ENCODE data around the gene MON2.

The MON2 gene

DNA sequence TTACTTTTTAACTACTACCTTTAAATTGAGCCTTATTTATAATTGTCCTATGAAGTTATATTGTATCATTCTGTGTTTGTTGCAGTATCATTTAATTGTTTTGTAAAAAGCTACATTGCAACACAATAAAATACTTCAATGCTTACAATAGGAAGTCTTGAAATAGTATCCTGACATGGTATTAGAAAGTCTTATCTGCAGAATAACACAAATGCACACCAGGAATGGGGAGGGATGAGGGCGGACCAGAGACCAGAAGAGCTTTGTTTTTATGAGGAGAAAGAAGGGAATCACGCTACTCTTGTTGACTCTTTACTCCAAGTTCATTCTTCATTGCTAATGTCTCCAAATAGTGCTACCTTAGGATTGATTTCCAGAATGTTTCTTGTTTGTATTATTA, 120.2 kb downstream of the MON2 start:
- no peaks in the 10 kb centered on the region for H3K9me3 ChIP-seq (ENCODE audit: control insufficient read depth, insufficient read depth, low read depth, low read length)
- no peak overlapping the region for H3K4me3 ChIP-seq (ENCODE audit: low read depth, low read length)
- no peaks in the 10 kb centered on the region for H3K36me3 ChIP-seq (ENCODE audit: control insufficient read depth, insufficient read depth, low read length)
- H3K9ac ChIP-seq (ENCODE audit: low read length) = no peak overlapping the region
- no peaks in the 10 kb centered on the region for H3K27me3 ChIP-seq (ENCODE audit: control insufficient read depth, insufficient read depth, low read length)
- H3K27ac ChIP-seq (ENCODE audit: low read depth, low read length) = no peak overlapping the region
- H3K4me1 ChIP-seq (ENCODE audit: control insufficient read depth, insufficient read depth, low read length) = peaks cover 12% of the 10 kb centered on the region

DNA sequence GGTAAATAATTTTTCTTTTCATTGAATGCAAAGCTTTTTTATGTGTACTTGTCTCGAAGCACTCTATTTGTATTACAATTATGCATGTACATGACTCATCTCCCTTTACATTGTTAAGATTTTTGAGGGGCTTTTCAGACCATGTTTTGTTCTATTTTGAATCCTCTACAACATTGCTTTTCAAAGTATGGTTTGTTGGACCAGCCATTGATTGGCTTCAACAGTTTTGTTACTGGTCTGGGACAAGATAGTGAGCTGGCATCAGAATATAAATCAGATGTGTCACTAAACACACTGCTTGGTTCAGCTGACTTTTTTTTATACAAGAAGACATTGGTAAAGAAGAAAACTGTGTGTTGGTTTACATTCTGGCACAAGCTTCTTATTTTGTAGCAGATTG, 122.3 kb downstream of the MON2 start:
- no peaks in the 10 kb centered on the region for H3K27me3 ChIP-seq (ENCODE audit: control insufficient read depth, insufficient read depth, low read length)
- no peak overlapping the region for H3K4me3 ChIP-seq (ENCODE audit: low read depth, low read length)
- no peaks in the 10 kb centered on the region for H3K9me3 ChIP-seq (ENCODE audit: control insufficient read depth, insufficient read depth, low read depth, low read length)
- H3K27ac ChIP-seq (ENCODE audit: low read depth, low read length) = 0 out of 2 replicates have a peak overlapping the region, but pooled peaks have one; percentile 62
- H3K4me1 ChIP-seq (ENCODE audit: control insufficient read depth, insufficient read depth, low read length) = peaks cover 8% of the 10 kb centered on the region; the same call in 1 of the 2 replicates
- H3K9ac ChIP-seq (ENCODE audit: low read length) = no peak overlapping the region
- 0 out of 2 replicates have a peak, but pooled peaks cover 3% of the 10 kb centered on the region for H3K36me3 ChIP-seq (ENCODE audit: control insufficient read depth, insufficient read depth, low read length)

DNA sequence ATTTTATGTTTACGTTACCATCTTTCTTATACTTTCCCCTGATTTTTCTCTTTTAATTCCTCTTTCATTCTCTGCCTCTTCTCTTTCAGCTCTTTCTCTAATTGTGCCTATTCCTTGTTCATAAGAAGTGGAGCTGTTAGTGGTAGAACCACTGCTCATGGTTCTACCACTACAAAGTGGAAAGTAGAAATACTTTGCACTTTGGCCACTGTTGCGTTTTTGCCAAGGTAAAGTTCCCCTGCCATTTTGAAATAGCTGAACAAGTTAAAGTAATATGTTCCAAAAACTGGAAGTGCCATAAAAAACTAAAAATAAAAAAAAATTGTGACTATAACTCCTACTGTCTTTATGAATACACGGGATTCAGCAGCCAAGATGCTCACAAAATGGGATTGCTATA, 130.6 kb downstream of the MON2 start:
- H3K4me1 ChIP-seq (ENCODE audit: control insufficient read depth, insufficient read depth, low read length) = peaks cover 18% of the 10 kb centered on the region
- 0 out of 2 replicates have a peak, but pooled peaks cover 3% of the 10 kb centered on the region for H3K36me3 ChIP-seq (ENCODE audit: control insufficient read depth, insufficient read depth, low read length)
- no peak overlapping the region for H3K4me3 ChIP-seq (ENCODE audit: low read depth, low read length)
- H3K27me3 ChIP-seq (ENCODE audit: control insufficient read depth, insufficient read depth, low read length) = no peaks in the 10 kb centered on the region
- H3K27ac ChIP-seq (ENCODE audit: low read depth, low read length) = no peak overlapping the region
- H3K9ac ChIP-seq (ENCODE audit: low read length) = no peak overlapping the region
- H3K9me3 ChIP-seq (ENCODE audit: control insufficient read depth, insufficient read depth, low read depth, low read length) = no peaks in the 10 kb centered on the region

DNA sequence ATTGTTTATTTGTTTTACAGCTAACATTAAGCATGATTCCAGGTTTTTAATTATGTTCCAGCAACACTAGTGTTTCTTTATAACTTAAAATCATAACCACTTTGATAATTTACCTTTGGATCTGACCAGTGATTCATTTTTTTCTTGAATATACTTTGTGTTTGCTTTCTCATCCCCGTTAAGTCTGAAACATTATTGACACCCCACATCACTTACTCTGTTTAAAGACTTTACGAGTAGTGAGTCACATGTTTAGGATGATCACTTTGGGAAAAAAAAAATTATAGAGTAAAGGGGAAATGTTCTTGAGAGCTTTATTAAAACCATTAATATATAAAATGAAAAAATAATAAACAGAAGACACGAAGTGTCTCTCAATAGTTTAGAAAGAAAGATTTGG, 132.2 kb downstream of the MON2 start:
- Histone ChIP-seq H3K27ac (ENCODE audit: low read depth, low read length) (no peak overlapping the region), H3K9ac (ENCODE audit: low read length) (no peak overlapping the region), H3K9me3 (ENCODE audit: control insufficient read depth, insufficient read depth, low read depth, low read length) (no peaks in the 10 kb centered on the region), H3K36me3 (ENCODE audit: control insufficient read depth, insufficient read depth, low read length) (no peaks in the 10 kb centered on the region), H3K4me3 (ENCODE audit: low read depth, low read length) (no peak overlapping the region), H3K4me1 (ENCODE audit: control insufficient read depth, insufficient read depth, low read length) (peaks cover 19% of the 10 kb centered on the region), H3K27me3 (ENCODE audit: control insufficient read depth, insufficient read depth, low read length) (no peaks in the 10 kb centered on the region)

DNA sequence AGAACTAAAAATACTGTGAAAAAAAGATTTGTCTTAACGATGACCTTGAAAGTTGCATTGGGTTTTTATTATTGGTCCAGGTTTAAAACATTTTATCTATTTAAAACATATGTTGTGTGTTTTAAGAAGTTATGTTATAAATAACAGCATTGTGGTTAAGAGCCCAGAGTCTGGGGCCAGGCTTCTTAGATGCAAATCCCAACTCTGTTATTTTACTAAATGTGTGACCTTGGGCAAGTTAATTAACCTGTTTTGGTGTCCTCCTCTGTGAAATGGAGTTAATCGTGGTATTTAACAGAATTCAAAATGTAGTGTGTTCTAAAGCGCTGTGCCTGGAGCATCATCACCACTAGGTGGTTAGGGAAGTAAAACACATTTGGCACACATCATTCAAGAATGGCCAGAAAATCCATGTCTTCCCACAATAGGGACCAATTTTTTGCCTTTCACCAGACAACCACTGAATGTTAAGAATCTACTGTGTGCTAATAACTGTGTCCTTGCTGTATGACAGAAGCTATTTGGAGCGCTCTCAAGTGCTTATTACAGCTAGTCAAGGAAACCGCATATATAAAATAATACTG, 133.3 kb downstream of the MON2 start:
- no peak overlapping the region for H3K27ac ChIP-seq (ENCODE audit: low read depth, low read length)
- H3K4me3 ChIP-seq (ENCODE audit: low read depth, low read length) = no peak overlapping the region
- H3K9ac ChIP-seq (ENCODE audit: low read length) = no peak overlapping the region
- no peaks in the 10 kb centered on the region for H3K36me3 ChIP-seq (ENCODE audit: control insufficient read depth, insufficient read depth, low read length)
- peaks cover 24% of the 10 kb centered on the region for H3K4me1 ChIP-seq (ENCODE audit: control insufficient read depth, insufficient read depth, low read length)
- no peaks in the 10 kb centered on the region for H3K27me3 ChIP-seq (ENCODE audit: control insufficient read depth, insufficient read depth, low read length)
- no peaks in the 10 kb centered on the region for H3K9me3 ChIP-seq (ENCODE audit: control insufficient read depth, insufficient read depth, low read depth, low read length)

DNA sequence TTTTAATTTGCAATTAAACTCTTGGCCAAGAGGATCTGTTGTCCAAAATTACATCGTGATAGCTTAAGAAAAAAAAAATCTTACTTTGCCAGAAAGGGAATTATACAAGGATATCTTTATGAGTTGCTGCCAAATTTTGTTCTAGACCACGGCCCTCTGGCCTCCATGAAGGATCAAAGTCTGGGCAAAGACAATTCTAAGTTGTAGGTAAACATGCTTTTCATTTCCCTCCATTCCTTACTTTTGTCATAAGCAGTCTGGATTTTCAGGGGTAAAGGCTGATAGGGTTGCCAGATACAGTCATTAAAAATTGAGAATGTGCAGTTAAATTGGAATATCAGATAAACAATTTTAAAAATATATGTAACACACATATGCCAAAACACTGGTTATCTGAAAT, 135.1 kb downstream of the MON2 start:
- Histone ChIP-seq H3K27me3 (ENCODE audit: control insufficient read depth, insufficient read depth, low read length) (no peaks in the 10 kb centered on the region), H3K9me3 (ENCODE audit: control insufficient read depth, insufficient read depth, low read depth, low read length) (no peaks in the 10 kb centered on the region), H3K4me3 (ENCODE audit: low read depth, low read length) (peak overlapping the region; percentile 81; the same call in 1 of the 2 replicates), H3K9ac (ENCODE audit: low read length) (peak overlapping the region; percentile 100), H3K36me3 (ENCODE audit: control insufficient read depth, insufficient read depth, low read length) (no peaks in the 10 kb centered on the region), H3K27ac (ENCODE audit: low read depth, low read length) (peak overlapping the region; percentile 98), H3K4me1 (ENCODE audit: control insufficient read depth, insufficient read depth, low read length) (peaks cover 36% of the 10 kb centered on the region)

DNA sequence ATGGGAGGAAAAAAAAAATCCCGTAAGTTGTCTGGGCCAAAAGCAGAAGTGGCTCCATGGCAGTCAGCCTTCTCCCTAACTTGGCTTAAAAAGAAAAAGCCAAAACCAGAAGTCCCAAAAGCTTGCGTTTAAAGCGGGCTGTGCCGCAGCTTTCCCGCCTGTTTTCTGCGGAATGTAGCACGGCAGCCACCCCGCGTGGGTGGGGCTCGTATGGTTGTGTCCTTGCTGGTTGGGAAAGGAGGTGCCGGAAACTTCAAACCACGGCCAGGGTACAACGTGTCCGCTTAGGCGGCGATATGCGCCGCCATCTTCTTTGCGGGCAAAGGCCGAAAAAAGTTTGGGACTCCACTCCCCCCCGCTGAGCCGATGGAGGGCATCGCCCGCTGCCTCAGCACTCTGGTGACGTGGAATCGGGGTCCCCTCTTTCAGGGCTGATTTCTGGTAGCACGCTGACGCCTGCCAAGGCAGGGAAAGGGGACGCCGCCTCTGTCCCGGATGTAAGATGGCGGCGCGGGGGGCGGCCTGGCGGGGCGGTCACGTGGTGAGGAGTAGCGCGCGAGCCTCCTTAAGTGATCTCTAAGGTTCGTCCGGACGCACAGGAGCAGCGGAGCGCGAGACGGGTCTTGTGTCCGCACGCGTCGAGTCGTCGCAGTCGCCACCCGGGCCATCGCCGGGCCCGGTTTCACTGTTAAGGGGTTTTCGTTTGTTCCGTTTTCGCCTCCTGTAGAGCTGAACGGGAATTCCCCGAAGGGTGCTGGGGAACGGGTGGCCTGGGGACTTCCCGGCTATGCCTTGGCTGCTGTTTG, 135.8 kb downstream of the MON2 start:
- no peaks in the 10 kb centered on the region for H3K27me3 ChIP-seq (ENCODE audit: control insufficient read depth, insufficient read depth, low read length)
- H3K9ac ChIP-seq (ENCODE audit: low read length) = peak overlapping the region; percentile 100
- H3K9me3 ChIP-seq (ENCODE audit: control insufficient read depth, insufficient read depth, low read depth, low read length) = no peaks in the 10 kb centered on the region
- H3K27ac ChIP-seq (ENCODE audit: low read depth, low read length) = peak overlapping the region; percentile 98
- H3K4me1 ChIP-seq (ENCODE audit: control insufficient read depth, insufficient read depth, low read length) = peaks cover 36% of the 10 kb centered on the region
- peak overlapping the region; percentile 81 for H3K4me3 ChIP-seq (ENCODE audit: low read depth, low read length)
- no peaks in the 10 kb centered on the region for H3K36me3 ChIP-seq (ENCODE audit: control insufficient read depth, insufficient read depth, low read length)

DNA sequence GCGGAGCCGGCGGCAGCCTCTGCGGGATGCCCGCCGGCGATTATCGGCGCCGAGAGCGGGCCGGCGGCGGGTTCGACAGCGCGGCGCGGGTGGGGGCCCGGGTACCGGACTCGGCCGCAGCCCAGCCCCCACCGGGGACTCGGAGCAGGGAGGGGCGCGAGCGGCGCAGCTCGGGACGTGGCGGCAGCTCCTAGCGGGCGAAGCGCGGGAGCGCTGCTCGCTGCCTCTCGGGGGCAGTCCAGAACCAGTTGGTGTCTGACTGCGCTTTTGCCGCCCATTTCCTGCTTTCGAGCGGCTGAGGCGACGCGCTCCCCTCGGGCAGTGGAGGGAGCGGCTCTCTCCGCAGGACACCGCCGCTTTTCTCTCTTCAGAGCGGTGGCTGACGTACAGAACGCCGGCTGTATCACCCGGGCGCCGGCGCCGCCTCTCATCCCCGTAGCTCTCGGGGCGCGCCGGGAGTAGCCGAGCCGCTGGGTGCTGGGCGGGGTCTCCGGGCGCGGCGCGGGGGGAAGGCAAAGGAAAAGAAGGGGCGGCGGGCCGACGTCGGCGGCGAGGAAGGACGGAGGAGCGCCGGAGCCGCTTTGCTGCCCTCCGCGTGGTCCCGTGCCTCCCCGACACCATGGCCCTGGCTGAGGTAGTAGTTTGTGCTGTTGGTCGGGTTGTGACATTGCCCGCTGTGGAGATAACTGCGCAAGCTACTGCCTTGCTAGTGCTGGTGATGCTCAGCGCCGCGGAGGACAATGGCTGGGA, 136.6 kb downstream of the MON2 start:
- Histone ChIP-seq H3K9ac (ENCODE audit: low read length) (peak overlapping the region; percentile 100), H3K36me3 (ENCODE audit: control insufficient read depth, insufficient read depth, low read length) (no peaks in the 10 kb centered on the region), H3K9me3 (ENCODE audit: control insufficient read depth, insufficient read depth, low read depth, low read length) (no peaks in the 10 kb centered on the region), H3K4me1 (ENCODE audit: control insufficient read depth, insufficient read depth, low read length) (peaks cover 36% of the 10 kb centered on the region), H3K27me3 (ENCODE audit: control insufficient read depth, insufficient read depth, low read length) (no peaks in the 10 kb centered on the region), H3K27ac (ENCODE audit: low read depth, low read length) (peak overlapping the region; percentile 98), H3K4me3 (ENCODE audit: low read depth, low read length) (peak overlapping the region; percentile 81)

DNA sequence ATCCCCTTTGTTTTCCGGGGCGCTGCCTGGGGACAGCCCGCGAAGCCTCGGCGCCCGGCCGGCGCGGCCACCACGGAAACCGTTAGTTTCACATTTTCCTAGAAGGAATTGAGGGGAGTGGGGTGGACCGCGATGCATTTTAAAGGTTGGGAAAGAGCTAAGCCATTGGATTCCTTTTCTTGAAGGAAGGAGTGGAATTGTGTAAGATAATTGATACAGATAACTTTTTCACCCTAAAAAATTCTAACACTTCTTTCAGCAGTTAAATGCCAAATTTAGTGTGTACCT, 137.1 kb downstream of the MON2 start:
- Histone ChIP-seq H3K9ac (ENCODE audit: low read length) (peak overlapping the region; percentile 100), H3K27me3 (ENCODE audit: control insufficient read depth, insufficient read depth, low read length) (no peaks in the 10 kb centered on the region), H3K36me3 (ENCODE audit: control insufficient read depth, insufficient read depth, low read length) (no peaks in the 10 kb centered on the region), H3K27ac (ENCODE audit: low read depth, low read length) (peak overlapping the region; percentile 98; the same call in 1 of the 2 replicates), H3K4me1 (ENCODE audit: control insufficient read depth, insufficient read depth, low read length) (peaks cover 36% of the 10 kb centered on the region), H3K4me3 (ENCODE audit: low read depth, low read length) (peak overlapping the region; percentile 81), H3K9me3 (ENCODE audit: control insufficient read depth, insufficient read depth, low read depth, low read length) (no peaks in the 10 kb centered on the region)

DNA sequence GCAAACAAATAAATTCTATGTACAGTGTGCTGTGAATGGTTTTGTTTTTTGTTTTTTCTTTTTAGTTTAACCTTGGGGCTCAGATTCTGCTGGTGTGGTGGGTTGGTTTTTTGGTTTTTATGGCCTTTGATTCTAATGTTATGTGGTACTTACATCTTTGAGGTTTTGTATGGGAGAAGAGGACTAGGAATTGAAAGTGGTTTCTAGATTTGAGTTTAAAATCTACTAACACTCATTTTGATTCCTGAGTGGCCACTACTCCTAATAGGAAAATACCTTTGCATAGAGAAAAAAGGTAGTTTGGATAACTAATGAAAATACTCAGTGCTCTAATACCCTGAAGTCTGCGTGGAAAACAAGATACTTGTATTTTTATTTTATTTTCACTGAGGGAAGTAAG, 137.7 kb downstream of the MON2 start:
- Histone ChIP-seq H3K9me3 (ENCODE audit: control insufficient read depth, insufficient read depth, low read depth, low read length) (no peaks in the 10 kb centered on the region), H3K27ac (ENCODE audit: low read depth, low read length) (peak overlapping the region; percentile 98; the same call in 1 of the 2 replicates), H3K36me3 (ENCODE audit: control insufficient read depth, insufficient read depth, low read length) (no peaks in the 10 kb centered on the region), H3K27me3 (ENCODE audit: control insufficient read depth, insufficient read depth, low read length) (no peaks in the 10 kb centered on the region), H3K4me3 (ENCODE audit: low read depth, low read length) (peak overlapping the region; percentile 81), H3K9ac (ENCODE audit: low read length) (peak overlapping the region; percentile 100), H3K4me1 (ENCODE audit: control insufficient read depth, insufficient read depth, low read length) (peaks cover 34% of the 10 kb centered on the region)

DNA sequence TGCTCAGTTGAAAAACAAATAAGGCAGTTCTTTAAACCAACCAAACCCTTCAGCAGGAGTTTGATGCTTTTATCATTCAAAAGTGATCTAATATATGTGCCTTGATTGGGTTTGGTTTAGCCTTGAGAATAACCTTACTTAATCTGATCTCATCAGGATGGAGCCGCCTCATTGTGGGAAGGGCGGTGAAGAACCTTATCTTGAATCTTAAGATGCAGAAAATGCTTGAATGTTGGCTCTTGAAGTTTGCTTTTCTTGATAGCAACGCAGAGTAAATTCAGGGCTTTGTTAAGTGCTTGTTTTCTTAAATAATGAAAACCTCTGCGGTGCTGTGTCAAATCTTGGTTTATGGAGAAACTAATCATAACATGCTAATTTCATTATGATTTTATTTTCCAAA, 138.2 kb downstream of the MON2 start:
- Histone ChIP-seq H3K9ac (ENCODE audit: low read length) (peak overlapping the region; percentile 100), H3K9me3 (ENCODE audit: control insufficient read depth, insufficient read depth, low read depth, low read length) (no peaks in the 10 kb centered on the region), H3K27ac (ENCODE audit: low read depth, low read length) (peak overlapping the region; percentile 98; the same call in 1 of the 2 replicates), H3K4me3 (ENCODE audit: low read depth, low read length) (peak overlapping the region; percentile 81), H3K27me3 (ENCODE audit: control insufficient read depth, insufficient read depth, low read length) (no peaks in the 10 kb centered on the region), H3K4me1 (ENCODE audit: control insufficient read depth, insufficient read depth, low read length) (peaks cover 29% of the 10 kb centered on the region), H3K36me3 (ENCODE audit: control insufficient read depth, insufficient read depth, low read length) (no peaks in the 10 kb centered on the region)

All from HUES6 (cell line).